Measurements from ENCODE around the gene MLLT3. TPM values are rescaled to one million over a fixed set of nuclear protein-coding genes. Genes with fewer than 3 reads are reported as not detected.
A peak's percentile ranks its signal among the peaks of the same experiment; 100 is the strongest.

The MLLT3 gene
- total and polyA plus RNA-seq, 2 experiments from 2014 or later: 7.1 to 11.9 TPM

DNA sequence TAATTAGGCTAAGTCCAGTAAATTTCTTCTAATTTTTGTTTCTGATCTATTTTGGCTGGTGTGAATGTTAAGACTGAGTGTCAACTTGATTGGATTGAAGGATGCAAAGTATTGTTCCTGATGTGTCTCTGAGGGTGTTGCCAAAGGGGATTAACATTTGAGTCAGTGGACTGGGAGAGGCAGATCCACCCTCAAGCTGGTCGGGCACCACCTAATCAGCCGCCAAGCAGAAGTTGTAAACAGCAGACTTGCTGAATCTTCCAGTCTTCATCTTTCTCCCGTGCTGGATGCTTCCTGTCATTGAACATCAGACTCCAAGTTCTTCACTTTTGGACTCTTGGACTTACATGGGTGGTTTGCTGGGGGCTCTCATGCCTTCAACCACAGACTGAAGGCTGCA is 21.4 kb upstream of the MLLT3 start:
- in situ Hi-C loops (cut with MboI): no loop called here
- H3K9me2 ChIP-seq (ENCODE audit: insufficient read depth): no peaks in the 10 kb centered on the region

DNA sequence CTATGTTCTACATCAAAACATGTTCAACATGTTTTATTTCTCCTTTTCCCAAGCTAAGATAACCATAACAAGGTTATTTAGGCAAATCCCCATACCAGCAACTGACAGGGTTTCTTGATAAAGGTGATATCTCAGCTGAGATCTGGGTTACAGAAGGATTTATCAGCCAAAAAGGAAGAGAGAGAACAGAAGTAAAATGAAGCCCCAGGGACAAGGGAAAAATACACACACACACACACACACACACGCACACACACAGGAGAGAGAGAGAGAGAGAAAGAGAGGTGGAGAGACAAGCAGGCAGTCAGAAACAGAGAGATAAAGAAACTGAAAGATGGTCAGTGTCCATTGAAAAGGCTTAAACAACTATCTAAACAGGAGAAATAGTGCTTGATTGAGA is 19.7 kb upstream of the MLLT3 start:
- no peak overlapping the region for H3K9ac ChIP-seq
- H3K27ac ChIP-seq: no peak overlapping the region
- no peak overlapping the region for H3K4me2 ChIP-seq (ENCODE audit: unreplicated experiment)
- H3K27me3 ChIP-seq (replicated peaks; ENCODE audit: insufficient read depth): no peaks in the 10 kb centered on the region
- H3K9me2 ChIP-seq (ENCODE audit: insufficient read depth): no peaks in the 10 kb centered on the region
- in situ Hi-C loops (cut with MboI): no loop called here
- no peak for TF ChIP-seq EZH2phosphoT487 (IDR thresholded peaks at IDR 0.05; ENCODE audit: insufficient read depth, low read depth)
- no peak for TF ChIP-seq EZH2 (IDR thresholded peaks at IDR 0.05; ENCODE audit: insufficient read depth, poor library complexity, severe bottlenecking)
- no peak overlapping the region for H3K4me3 ChIP-seq
- H2AFZ ChIP-seq: no peak overlapping the region
- DNase-seq: no peak
- H3K9me3 ChIP-seq (ENCODE audit: low read depth): no peaks in the 10 kb centered on the region
- no peaks in the 10 kb centered on the region for H3K36me3 ChIP-seq (ENCODE audit: low read depth)
- no peaks in the 10 kb centered on the region for H3K79me2 ChIP-seq (ENCODE audit: insufficient read depth)
- H3K4me1 ChIP-seq (ENCODE audit: insufficient read depth): 0 out of 2 replicates have a peak, but pooled peaks cover 7% of the 10 kb centered on the region
- 90 to 100% methylated on average over 1 of the region's 1 CpG for WGBS, 2 experiments (ENCODE audit: low coverage in 1 of 2, low lambda C conversion rate in 2 of 2, missing lambda C conversion rate in 2 of 2)
- no peaks in the 10 kb centered on the region for H3F3A ChIP-seq (ENCODE audit: insufficient read depth)
- H4K20me1 ChIP-seq (ENCODE audit: insufficient read depth): no peaks in the 10 kb centered on the region

More for the DNA sequence above, 21.4 kb upstream of the MLLT3 start:
- Histone ChIP-seq H3K9me3 (ENCODE audit: low read depth) (no peaks in the 10 kb centered on the region), H3K4me2 (ENCODE audit: unreplicated experiment) (no peak overlapping the region), H4K20me1 (ENCODE audit: insufficient read depth) (no peaks in the 10 kb centered on the region), H3K27me3 (replicated peaks; ENCODE audit: insufficient read depth) (no peaks in the 10 kb centered on the region), H3K4me3 (no peak overlapping the region), H3K36me3 (ENCODE audit: low read depth) (no peaks in the 10 kb centered on the region), H2AFZ (no peak overlapping the region), H3K4me1 (ENCODE audit: insufficient read depth) (0 out of 2 replicates have a peak, but pooled peaks cover 7% of the 10 kb centered on the region), H3F3A (ENCODE audit: insufficient read depth) (no peaks in the 10 kb centered on the region), H3K9ac (no peak overlapping the region), H3K27ac (no peak overlapping the region), H3K79me2 (ENCODE audit: insufficient read depth) (no peaks in the 10 kb centered on the region)
- no peak for DNase-seq
- no peak for TF ChIP-seq EZH2 (IDR thresholded peaks at IDR 0.05; ENCODE audit: insufficient read depth, poor library complexity, severe bottlenecking)
- no peak for TF ChIP-seq EZH2phosphoT487 (IDR thresholded peaks at IDR 0.05; ENCODE audit: insufficient read depth, low read depth)
- WGBS, 2 experiments (ENCODE audit: low coverage in 1 of 2, low lambda C conversion rate in 2 of 2, missing lambda C conversion rate in 2 of 2): 51 to 64% methylated on average over 3 of the region's 3 CpGs

- TF ChIP-seq EZH2 (IDR thresholded peaks at IDR 0.05; ENCODE audit: insufficient read depth, poor library complexity, severe bottlenecking) (no peak), EZH2phosphoT487 (IDR thresholded peaks at IDR 0.05; ENCODE audit: insufficient read depth, low read depth) (no peak)
- H3K4me1 ChIP-seq (ENCODE audit: insufficient read depth): 0 out of 2 replicates have a peak, but pooled peaks cover 7% of the 10 kb centered on the region
- in situ Hi-C loops (cut with MboI): no loop called here
Observed at GRCh38 chr9:20640331-20641187, 18.3 kb upstream of the MLLT3 start.

DNA sequence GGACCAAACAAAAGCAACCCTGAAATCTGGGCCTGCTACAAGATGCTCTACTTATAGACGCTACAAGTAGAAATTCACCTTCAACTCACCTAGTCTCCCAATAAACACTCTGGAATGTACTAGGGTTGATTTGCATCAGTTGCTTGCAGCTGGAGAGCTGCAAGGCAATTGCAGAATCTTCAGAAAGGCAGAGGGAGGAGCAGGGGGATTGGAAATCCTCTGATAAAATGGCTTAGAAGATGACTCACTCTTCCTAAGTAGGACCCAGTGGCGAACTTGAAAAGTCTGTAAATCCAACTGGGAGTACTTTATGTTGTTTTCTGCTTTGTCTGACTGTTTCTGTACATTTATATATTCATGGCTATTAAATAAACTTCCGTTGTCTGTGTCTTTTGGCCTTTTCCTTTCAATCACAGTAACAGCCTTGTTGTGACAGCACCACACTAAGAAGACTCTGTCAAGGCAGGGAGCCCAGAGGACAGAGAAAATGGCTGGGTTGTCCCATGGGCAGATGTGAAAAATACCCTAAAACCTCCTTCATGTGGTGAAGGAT is 14.7 kb upstream of the MLLT3 start:
- Histone ChIP-seq H3K4me3 (no peak overlapping the region), H3K27me3 (replicated peaks; ENCODE audit: insufficient read depth) (no peaks in the 10 kb centered on the region), H3K9me2 (ENCODE audit: insufficient read depth) (no peaks in the 10 kb centered on the region), H3K36me3 (ENCODE audit: low read depth) (no peaks in the 10 kb centered on the region), H4K20me1 (ENCODE audit: insufficient read depth) (no peaks in the 10 kb centered on the region), H3K4me1 (ENCODE audit: insufficient read depth) (peaks cover 17% of the 10 kb centered on the region), H3K9me3 (ENCODE audit: low read depth) (no peaks in the 10 kb centered on the region), H3K9ac (no peak overlapping the region), H3F3A (ENCODE audit: insufficient read depth) (peaks cover 8% of the 10 kb centered on the region; the same call in 1 of the 2 replicates), H3K4me2 (ENCODE audit: unreplicated experiment) (no peak overlapping the region), H2AFZ (no peak overlapping the region), H3K27ac (no peak overlapping the region), H3K79me2 (ENCODE audit: insufficient read depth) (no peaks in the 10 kb centered on the region)
- WGBS, 2 experiments (ENCODE audit: low coverage in 1 of 2, low lambda C conversion rate in 2 of 2, missing lambda C conversion rate in 2 of 2): 86 to 87% methylated on average over 3 of the region's 3 CpGs
- in situ Hi-C loops (cut with MboI): no loop called here
- TF ChIP-seq EZH2 (IDR thresholded peaks at IDR 0.05; ENCODE audit: insufficient read depth, poor library complexity, severe bottlenecking): no peak
- no peak for TF ChIP-seq EZH2phosphoT487 (IDR thresholded peaks at IDR 0.05; ENCODE audit: insufficient read depth, low read depth)
- no peak for DNase-seq

More at GRCh38 chr9:20640331-20641187, 18.3 kb upstream of the MLLT3 start:
- Histone ChIP-seq H3F3A (ENCODE audit: insufficient read depth) (no peaks in the 10 kb centered on the region), H3K36me3 (ENCODE audit: low read depth) (no peaks in the 10 kb centered on the region), H3K4me3 (no peak overlapping the region), H3K9me2 (ENCODE audit: insufficient read depth) (no peaks in the 10 kb centered on the region), H3K27ac (no peak overlapping the region), H3K9ac (no peak overlapping the region), H3K4me2 (ENCODE audit: unreplicated experiment) (no peak overlapping the region), H4K20me1 (ENCODE audit: insufficient read depth) (no peaks in the 10 kb centered on the region), H2AFZ (no peak overlapping the region), H3K27me3 (replicated peaks; ENCODE audit: insufficient read depth) (no peaks in the 10 kb centered on the region), H3K79me2 (ENCODE audit: insufficient read depth) (no peaks in the 10 kb centered on the region), H3K9me3 (ENCODE audit: low read depth) (no peaks in the 10 kb centered on the region)
- 73 to 74% methylated on average over 7 of the region's 7 CpGs for WGBS, 2 experiments (ENCODE audit: low coverage in 1 of 2, low lambda C conversion rate in 2 of 2, missing lambda C conversion rate in 2 of 2)
- DNase-seq: peak; percentile 70

Data from GM23248 (cell line).